ENCODE results near the gene SYK.

GRCh38 chr9:90818279-90818678 is 16.7 kb downstream of the SYK start:
- TF ChIP-seq POLR2A (IDR thresholded peaks at IDR 0.05), result no peak
- TF ChIP-seq, protein P1, sequence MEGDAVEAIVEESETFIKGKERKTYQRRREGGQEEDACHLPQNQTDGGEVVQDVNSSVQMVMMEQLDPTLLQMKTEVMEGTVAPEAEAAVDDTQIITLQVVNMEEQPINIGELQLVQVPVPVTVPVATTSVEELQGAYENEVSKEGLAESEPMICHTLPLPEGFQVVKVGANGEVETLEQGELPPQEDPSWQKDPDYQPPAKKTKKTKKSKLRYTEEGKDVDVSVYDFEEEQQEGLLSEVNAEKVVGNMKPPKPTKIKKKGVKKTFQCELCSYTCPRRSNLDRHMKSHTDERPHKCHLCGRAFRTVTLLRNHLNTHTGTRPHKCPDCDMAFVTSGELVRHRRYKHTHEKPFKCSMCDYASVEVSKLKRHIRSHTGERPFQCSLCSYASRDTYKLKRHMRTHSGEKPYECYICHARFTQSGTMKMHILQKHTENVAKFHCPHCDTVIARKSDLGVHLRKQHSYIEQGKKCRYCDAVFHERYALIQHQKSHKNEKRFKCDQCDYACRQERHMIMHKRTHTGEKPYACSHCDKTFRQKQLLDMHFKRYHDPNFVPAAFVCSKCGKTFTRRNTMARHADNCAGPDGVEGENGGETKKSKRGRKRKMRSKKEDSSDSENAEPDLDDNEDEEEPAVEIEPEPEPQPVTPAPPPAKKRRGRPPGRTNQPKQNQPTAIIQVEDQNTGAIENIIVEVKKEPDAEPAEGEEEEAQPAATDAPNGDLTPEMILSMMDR (IDR thresholded peaks at IDR 0.05), result no peak

All from thyroid gland (tissue), 4 donors.